IPS-18c (cell line): ENCODE results near the gene SELENOF.
"Not testable (repeated sequence)": the region's sequence is repeated elsewhere in the genome, so short reads cannot be mapped to it uniquely, and the experiment has no call there.

ENCODE experiments used
- H3K4me3 ChIP-seq: 2 replicates; pipeline ENCODE4 v1.7.0; 2013; ENCODE audit warnings: low read depth, mild to moderate bottlenecking, low read length, moderate library complexity; ENCODE audit not compliant: insufficient read depth
- H3K9me3 ChIP-seq: one replicate; pipeline ENCODE4 v1.6.1; 2013; ENCODE audit warnings: mild to moderate bottlenecking, low read length, moderate library complexity; ENCODE audit not compliant: control insufficient read depth, insufficient read depth

Gene SELENOF

DNA sequence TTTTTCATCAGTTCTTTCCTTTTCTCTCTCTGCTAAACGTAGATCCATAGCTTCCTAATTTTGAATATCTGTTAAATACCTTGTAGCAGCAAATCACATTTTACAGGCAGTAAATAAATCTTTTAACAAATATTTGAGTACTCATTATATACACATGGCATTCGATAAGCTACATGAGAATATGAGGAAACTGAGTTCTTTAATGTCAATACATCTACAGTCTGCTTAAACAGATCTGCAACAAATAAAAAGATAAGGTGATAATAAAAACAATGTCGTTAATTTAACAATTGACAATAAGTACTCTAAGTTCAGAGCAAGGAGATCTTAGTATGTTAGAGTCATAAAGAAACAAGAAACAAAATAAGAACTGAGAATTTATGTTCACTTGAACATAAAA lies 42.9 kb downstream of the SELENOF start:
- Histone ChIP-seq H3K9me3 (no peaks in the 10 kb centered on the region), H3K4me3 (no peak overlapping the region)

DNA sequence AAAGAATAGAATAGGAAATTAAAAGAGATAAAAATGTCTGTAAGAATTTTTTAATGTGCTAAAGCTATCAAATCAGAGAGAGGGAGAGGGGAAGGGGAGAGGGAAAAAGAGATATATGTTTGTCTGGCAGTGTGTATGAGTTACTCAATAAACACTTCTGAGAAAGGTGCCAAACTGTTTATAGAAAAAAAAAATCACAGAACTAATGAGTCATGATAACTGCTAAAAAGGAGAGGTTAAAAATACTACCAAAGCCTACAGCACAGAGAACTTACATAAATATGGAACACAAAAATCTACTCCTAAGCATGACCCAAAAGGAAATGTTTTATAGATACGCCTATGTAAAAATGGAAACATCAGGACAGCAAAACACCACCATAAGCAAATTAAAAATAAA lies 45.4 kb downstream of the SELENOF start:
- Histone ChIP-seq H3K4me3 (no peak overlapping the region), H3K9me3 (no peaks in the 10 kb centered on the region)

DNA sequence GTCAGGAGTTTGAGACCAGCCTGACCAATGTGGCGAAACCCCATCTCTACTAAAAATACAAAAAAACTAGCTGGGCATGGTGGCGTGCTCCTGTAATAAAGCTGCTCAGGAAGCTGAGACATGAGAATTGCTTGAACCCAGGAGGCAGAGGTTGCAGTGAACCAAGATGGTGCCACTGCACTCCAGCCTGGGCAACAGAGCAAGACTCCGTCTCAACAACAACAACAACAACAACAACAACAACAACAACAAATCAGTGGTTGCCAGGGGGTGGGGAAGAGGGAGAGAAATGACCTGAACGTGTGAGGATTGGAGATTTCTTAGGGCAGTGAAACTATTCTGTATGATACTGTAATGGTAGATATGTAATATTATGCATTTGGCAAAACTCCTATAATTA lies 46.6 kb downstream of the SELENOF start:
- not testable (repeated sequence) for H3K4me3 ChIP-seq, H3K9me3 ChIP-seq

DNA sequence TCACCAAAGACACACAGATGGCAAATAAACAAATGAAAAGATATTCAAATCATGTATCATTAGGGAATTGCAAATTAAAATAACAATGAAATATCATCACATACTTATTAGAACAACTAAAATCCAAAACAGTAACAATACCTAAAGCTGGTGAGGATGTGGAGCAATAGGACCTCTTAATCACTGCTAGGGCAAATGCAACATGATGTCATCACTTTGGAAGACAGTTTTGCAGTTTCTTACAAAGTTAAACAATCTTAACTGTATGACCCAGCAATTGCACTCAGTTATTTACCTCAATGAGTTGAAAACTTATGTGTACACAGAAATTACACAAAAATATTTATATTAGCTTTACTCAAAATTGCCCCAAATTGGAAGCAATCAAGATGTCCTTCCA lies 47.3 kb downstream of the SELENOF start:
- Histone ChIP-seq H3K9me3 (no peaks in the 10 kb centered on the region), H3K4me3 (no peak overlapping the region)

DNA sequence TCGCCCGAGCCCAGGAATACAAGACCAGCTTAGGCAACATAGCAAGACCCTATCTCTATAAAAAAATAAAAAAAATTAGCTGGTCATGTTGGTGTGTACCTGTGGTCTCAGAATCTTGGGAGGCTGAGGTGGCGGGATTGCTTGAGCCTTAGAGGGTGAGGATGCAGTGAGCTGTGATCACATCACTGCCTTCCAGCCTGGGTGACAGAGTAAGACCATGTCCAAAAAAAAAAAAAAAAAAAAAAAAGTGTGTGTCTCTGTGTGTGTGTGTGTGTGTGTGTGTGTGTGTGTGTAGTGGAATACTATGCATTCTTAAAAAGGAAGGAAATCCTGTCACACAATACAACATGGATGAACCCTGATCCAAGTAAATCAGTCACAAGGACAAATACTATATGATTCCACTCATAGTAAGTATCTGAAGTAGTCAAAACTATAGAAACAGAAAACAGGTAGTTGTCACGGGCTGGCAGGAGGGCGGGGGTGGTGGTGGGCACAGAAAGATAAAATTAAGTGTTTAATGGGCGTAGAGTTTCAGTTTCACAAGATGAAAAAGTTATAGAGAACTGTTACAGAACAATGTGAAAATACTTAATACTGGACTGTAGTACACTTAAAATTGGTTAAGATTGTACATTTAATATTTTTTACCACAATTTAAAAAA lies 47.8 kb downstream of the SELENOF start:
- Histone ChIP-seq H3K9me3 (no peaks in the 10 kb centered on the region), H3K4me3 (no peak overlapping the region)

DNA sequence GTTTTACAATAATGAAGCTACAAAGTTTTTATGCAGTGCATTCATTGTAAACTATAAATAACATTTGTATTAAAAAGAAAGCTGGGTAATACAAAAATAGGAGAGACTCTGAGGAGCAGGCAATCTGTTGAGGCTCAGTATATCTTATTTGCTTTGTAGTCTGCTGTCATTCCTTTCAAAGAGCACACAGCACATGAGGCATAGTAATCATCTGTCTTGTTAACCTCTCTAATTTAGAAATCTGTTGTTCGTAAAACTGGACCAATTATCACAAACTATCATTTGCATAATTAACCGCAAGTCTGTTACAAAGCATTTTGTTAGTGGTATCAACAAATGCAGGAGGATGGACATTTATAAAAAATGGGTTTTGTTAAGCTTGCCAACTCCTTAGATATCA lies 51.0 kb downstream of the SELENOF start:
- H3K9me3 ChIP-seq = no peaks in the 10 kb centered on the region
- no peak overlapping the region for H3K4me3 ChIP-seq

DNA sequence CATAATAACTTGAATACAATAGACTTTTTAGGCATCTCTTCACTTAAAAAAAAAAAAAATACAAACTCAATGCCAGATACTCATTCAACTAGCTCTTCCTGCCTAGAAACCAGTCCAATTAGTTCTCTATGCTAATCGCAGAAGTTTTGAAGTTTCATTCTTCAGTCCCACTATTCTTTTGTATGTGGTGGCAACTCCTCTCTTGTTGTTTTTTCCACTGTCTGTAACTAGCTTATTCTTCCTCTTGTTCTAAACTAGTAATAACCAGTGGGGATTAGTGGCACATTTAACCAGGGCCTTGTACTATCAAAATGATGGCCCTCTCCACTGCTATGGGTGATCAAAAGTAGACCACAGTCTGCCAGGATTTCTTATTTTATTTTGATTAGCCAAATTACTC lies 52.5 kb downstream of the SELENOF start:
- Histone ChIP-seq H3K4me3 (no peak overlapping the region), H3K9me3 (no peaks in the 10 kb centered on the region)

DNA sequence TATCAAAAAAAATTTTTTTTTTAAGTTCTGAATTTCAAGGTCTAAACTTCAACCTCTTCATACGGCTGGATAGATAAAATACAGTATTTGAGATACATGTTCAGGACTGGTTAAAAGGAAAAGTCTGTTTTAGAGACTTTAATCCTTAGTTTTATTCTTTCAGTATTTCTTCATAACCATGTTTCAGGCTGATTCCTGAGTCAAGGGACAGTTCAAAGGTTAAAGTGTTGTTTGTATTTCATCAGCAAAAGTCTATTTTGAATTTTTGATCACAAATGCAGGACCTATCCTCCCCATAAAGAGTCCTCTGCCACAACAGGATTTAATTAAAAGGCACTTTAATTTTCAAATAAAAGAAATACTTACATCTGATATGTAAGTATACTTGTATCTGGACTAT lies 53.5 kb downstream of the SELENOF start:
- no peak overlapping the region for H3K4me3 ChIP-seq
- no peaks in the 10 kb centered on the region for H3K9me3 ChIP-seq

DNA sequence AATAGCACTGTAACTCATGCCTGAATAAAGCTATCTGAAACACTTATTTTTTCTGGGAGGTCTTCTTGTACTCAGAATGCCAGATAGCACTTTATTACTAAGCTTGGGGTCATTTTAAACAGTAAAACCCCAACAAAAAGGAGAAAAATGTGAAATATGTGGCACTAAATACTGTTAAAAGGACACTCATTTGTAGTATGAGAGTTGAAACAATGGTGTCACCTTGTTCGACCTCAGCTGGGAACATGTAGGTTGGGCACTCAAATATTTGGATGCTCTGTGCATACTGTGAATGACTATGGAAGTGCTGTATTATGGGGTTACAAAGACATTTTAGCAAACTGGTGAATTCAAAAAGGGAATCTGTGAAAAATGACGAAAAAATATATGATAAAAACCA lies 53.9 kb downstream of the SELENOF start:
- Histone ChIP-seq H3K9me3 (no peaks in the 10 kb centered on the region), H3K4me3 (no peak overlapping the region)

DNA sequence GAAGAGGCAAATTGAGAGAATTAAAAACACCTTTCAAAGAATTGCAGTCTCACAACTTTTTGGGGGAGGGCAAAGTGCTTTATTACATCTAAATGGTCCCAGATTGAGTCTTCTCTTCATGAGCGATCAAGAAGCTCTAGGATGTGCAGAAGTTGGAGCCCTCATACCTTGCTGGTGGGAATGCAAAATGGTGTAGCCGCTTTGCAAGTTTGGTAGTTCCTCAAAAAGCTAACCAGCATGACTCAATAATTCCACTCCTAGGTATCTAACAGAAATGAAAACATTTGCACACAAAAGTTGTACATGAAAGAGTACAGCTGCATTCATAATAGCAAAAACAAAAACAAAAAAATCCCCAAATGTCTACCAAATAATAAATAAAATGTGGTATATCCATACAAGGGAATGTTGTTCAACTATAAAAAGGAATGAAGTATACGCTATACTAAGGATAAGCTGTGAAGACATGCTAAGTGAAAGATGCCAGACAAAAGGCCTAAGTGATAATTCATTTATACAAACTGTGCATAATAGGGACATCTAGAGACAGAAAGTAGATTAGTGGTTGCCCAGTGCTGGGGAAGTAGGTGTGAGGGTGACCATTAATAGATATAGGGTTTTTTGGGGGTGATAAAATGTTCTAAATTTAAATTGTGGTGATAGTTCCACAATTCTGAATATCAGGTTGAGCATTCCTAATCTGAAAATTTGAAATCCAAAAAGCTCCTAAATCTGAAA lies 55.2 kb downstream of the SELENOF start:
- Histone ChIP-seq H3K9me3 (no peaks in the 10 kb centered on the region), H3K4me3 (no peak overlapping the region)

DNA sequence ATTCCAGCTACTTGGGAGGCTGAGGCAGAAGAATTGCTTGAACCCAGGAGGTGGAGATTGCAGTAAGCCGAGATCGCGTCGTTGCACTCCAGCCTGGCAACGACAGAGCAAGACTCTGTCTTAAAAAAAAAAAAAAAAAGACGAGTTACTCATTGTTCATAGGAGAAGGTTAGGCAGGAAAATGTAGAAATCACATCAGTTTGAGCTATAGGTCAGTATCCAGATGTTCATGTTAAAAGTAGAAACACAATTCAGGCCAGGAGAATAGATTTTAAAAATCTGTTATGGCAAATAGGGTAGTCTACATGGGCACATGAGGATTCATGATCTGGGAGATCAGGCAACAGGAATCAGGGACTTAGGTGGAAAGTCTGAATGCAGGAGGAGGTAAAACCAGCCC lies 57.7 kb downstream of the SELENOF start:
- H3K4me3 ChIP-seq = no peak overlapping the region
- no peaks in the 10 kb centered on the region for H3K9me3 ChIP-seq

DNA sequence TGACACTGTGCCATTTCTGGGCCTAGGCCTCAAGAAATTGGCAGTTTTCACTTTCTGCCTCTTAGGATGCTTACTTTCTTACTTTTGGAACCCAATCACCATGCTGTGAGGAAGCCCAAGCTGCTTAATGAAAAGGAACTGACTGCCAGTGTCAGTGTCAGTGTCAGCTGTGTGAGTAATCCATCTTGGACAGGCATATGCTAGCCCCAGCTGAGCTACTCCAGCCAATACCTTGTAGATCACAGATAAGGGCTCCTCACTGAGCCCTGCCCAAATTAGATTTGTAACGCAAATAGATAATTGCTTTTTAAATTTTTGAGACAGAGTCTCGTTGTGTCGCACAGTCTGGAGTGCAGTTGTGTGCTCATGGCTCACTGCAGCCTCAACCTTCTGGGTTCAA lies 59.6 kb downstream of the SELENOF start:
- H3K4me3 ChIP-seq = no peak overlapping the region
- H3K9me3 ChIP-seq = no peaks in the 10 kb centered on the region

DNA sequence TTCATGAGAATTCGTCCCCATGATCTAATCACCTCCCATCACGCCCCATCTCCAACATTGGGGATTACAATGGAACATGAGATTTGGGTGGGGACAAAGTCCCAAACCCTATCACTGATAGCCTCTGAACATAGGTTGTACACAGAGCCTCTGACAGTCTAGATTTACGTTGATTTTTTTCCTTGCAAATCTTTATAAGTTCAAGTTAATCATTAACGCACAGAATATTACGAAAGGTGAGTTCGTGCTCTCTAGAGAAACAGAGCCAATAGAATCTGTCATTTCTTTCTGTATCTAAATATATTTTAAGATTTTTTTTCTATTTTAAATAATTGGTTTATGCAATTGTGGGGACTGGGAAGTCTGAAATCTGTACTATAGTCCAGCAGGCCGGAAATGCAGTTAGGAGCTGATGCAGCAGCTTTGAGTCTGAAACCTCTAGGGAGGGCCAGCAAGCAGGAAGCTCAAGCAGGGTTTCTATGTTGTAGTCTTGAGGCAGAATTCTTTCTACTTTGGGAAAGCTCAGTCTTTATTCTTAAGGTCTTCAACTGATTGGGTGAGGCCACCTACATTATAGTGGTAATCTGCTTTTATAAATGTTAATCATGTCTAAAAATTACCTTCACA lies 61.0 kb downstream of the SELENOF start:
- no peak overlapping the region for H3K4me3 ChIP-seq
- no peaks in the 10 kb centered on the region for H3K9me3 ChIP-seq

DNA sequence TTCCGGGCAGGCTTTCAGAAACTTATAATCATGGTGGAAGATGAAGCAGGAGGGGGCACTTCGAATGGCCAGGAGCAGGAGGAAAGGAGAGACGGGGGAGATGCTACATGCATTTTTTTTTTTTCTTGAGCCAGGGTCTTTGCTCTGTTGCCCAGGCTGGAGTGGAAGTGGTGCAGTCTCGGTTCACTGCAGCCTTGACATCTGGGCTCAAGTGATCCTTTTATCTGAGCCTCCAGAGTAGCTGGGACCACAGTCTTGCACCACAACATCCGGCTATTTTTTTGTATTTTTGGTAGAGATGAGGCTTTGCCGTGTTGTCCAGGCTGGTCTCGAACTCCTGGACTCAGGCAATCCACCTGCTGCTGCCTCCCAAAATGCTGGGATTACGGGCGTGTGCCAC lies 61.6 kb downstream of the SELENOF start:
- no peak overlapping the region for H3K4me3 ChIP-seq
- no peaks in the 10 kb centered on the region for H3K9me3 ChIP-seq

DNA sequence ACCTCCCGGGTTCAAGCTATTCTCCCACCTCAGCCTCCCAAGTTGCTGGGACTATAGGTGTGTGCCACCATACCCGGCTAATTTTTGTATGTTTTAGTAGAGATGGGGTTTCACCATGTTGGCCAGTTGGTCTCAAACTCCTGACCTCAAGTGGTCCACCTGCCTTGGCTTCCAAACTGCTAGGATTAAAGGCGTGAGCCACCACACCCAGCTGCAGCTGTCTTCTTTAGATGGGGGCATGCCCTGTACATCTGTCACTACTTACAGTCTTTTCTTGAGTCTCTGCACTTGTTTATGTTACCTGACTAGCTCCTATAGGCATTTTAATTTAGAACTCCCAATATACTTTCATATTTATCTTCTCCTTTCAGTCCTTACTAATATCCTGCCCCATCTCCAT lies 64.2 kb downstream of the SELENOF start:
- Histone ChIP-seq H3K4me3 (no peak overlapping the region), H3K9me3 (no peaks in the 10 kb centered on the region)

DNA sequence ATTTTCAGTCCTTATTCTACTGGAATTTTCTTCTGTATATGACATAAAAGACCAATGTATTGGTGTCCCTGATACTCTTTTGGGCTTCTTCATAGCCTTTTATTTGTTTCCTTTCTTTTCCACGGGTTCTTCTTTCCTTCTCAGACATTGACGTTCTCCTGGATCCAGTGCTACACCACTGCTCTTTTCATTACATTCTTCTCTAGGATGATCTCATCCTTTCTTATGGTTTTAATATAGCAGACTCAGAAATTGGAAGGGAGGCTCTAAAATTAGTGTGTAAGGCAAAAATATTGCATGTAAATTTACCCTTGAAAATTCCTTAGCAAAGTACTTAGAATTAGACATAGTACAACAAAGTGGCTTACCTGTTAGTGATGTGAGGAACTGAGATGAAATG lies 65.3 kb downstream of the SELENOF start:
- Histone ChIP-seq H3K9me3 (no peaks in the 10 kb centered on the region), H3K4me3 (no peak overlapping the region)

DNA sequence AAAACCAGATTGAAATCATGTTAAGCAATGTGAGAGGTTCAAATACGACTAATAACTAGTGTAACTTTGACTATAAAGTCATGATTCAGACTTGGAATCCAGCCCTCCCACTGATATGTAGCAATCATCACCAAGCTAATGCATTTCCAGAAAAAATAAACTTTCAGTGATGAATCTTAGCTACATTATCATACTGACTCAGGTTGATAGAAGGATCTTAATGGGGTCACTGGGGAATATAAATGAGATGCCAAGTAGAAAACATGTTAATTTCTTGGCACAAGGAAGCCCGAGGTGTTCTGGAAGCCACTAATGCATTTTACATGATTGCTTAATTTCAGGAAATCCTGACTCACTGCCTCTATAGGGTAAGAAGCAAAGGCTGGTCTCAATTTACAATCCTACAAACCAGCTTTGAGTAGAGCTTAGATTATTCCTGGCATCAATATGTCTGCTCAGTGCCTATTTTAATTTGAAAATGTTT lies 67.7 kb downstream of the SELENOF start:
- no peak overlapping the region for H3K4me3 ChIP-seq
- no peaks in the 10 kb centered on the region for H3K9me3 ChIP-seq

DNA sequence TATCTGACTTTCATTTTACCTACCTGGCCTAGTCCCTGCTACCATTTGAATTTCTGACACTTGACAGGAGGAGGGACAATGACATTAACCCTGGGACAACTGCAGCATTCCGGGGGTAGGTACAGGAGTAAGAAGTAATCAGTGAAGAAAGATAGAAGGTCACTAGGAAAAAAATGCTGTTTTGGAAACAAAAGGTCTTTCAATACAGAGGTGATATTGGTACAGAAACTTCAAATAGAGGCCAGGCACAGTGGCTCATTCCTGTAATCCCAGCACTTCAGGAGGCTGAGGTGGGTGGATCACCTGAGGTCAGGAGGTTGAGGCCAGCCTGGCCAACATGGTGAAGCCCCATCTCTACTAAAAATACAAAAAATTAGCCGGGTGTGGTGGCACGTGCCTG lies 68.4 kb downstream of the SELENOF start:
- Histone ChIP-seq H3K9me3 (no peaks in the 10 kb centered on the region), H3K4me3 (no peak overlapping the region)
